HEK293T (cell line): ENCODE results near the gene AKR1C2.

Source experiments
- ARNT ChIP-seq: fragments of 450-650 bp; IDR thresholded peaks from 2 replicates; pipeline ENCODE4 v1.6.1; 2017; ENCODE audit warnings: mild to moderate bottlenecking
- BHLHE40 ChIP-seq: fragments of 450-650 bp; IDR thresholded peaks from 2 replicates; pipeline ENCODE4 v1.6.1; 2016; ENCODE audit warnings: mild to moderate bottlenecking, moderate library complexity, borderline replicate concordance
- ELF4 ChIP-seq: fragments of 450-650 bp; IDR thresholded peaks from 2 replicates; pipeline ENCODE4 v1.6.1; 2017; ENCODE audit warnings: antibody characterized with exemption
- FOXK2 ChIP-seq: fragments of 450-650 bp; IDR thresholded peaks from 2 replicates; pipeline ENCODE4 v1.6.1; 2016; ENCODE audit warnings: mild to moderate bottlenecking
- FOXM1 ChIP-seq: fragments of 450-650 bp; IDR thresholded peaks from 2 replicates; pipeline ENCODE4 v1.6.1; 2017; ENCODE audit warnings: mild to moderate bottlenecking, borderline replicate concordance
- HDGF ChIP-seq: fragments of 450-650 bp; IDR thresholded peaks from 2 replicates; pipeline ENCODE4 v1.6.1; 2017; ENCODE audit warnings: antibody characterized with exemption, borderline replicate concordance
- NFRKB ChIP-seq: fragments of 450-650 bp; IDR thresholded peaks from 2 replicates; pipeline ENCODE4 v1.6.1; 2016; ENCODE audit warnings: mild to moderate bottlenecking, moderate library complexity
- SP1 ChIP-seq: fragments of 450-650 bp; IDR thresholded peaks from 2 replicates; pipeline ENCODE4 v1.6.1; 2017
- TARDBP ChIP-seq: fragments of 450-650 bp; IDR thresholded peaks from 2 replicates; pipeline ENCODE4 v1.6.1; 2016

- TF ChIP-seq ELF4: no peak
- no peak for TF ChIP-seq FOXK2
- TF ChIP-seq SP1: no peak
- no peak for TF ChIP-seq NFRKB
- TF ChIP-seq HDGF: no peak
- TF ChIP-seq BHLHE40: no peak
- no peak for TF ChIP-seq TARDBP
- no peak for TF ChIP-seq FOXM1
- no peak for TF ChIP-seq ARNT
Observed at GRCh38 chr10:5038101-5038500, 34.4 kb upstream of the AKR1C2 start.
